Smooth muscle cell (in vitro differentiated cells): ENCODE results near the gene OR52D1. TPM values are rescaled to one million over a fixed set of nuclear protein-coding genes. Genes with fewer than 3 reads are reported as not detected.

ENCODE experiments used
- DNase-seq: peaks from one replicate; lab custom pipeline; 2025; ENCODE audit not compliant: unreplicated experiment; lab: John Stamatoyannopoulos, UW
- H2AFZ ChIP-seq: fragments of 200-600 bp; sonication (generic); 2 replicates; pipeline ENCODE4 v1.6.0; 2016; ENCODE audit warnings: antibody characterized with exemption, low read depth, mild to moderate bottlenecking
- H3F3A ChIP-seq: fragments of 200-600 bp; sonication (generic); 2 replicates; pipeline ENCODE4 v1.6.0; 2017; ENCODE audit warnings: antibody characterized with exemption, low read depth
- H3K27ac ChIP-seq: fragments of 200-600 bp; sonication (generic); 2 replicates; pipeline ENCODE4 v1.5.1; 2016; ENCODE audit warnings: low read depth, mild to moderate bottlenecking
- H3K27me3 ChIP-seq: fragments of 200-600 bp; sonication (generic); 2 replicates; pipeline ENCODE4 v1.6.1; 2016; ENCODE audit warnings: low read depth, mild to moderate bottlenecking
- H3K36me3 ChIP-seq: fragments of 200-600 bp; sonication (generic); 2 replicates; pipeline ENCODE4 v1.5.1; 2016; ENCODE audit warnings: low read depth
- H3K4me1 ChIP-seq: fragments of 200-600 bp; sonication (generic); 2 replicates; pipeline ENCODE4 v1.5.1; 2016; ENCODE audit warnings: low read depth
- H3K4me2 ChIP-seq: fragments of 200-600 bp; sonication (generic); 2 replicates; pipeline ENCODE4 v1.6.0; 2016; ENCODE audit warnings: mild to moderate bottlenecking
- H3K4me3 ChIP-seq: fragments of 200-600 bp; sonication (generic); 2 replicates; pipeline ENCODE4 v1.5.1; 2016; ENCODE audit warnings: mild to moderate bottlenecking
- H3K79me2 ChIP-seq: fragments of 200-600 bp; sonication (generic); 2 replicates; pipeline ENCODE4 v1.6.0; 2016; ENCODE audit warnings: low read depth, mild to moderate bottlenecking
- H3K9ac ChIP-seq: fragments of 200-600 bp; sonication (generic); 2 replicates; pipeline ENCODE4 v1.6.0; 2016; ENCODE audit warnings: low read depth
- H3K9me3 ChIP-seq: fragments of 200-600 bp; sonication (generic); replicated peaks from 2 replicates; pipeline ENCODE4 v1.5.1; 2016; ENCODE audit warnings: low read depth
- H4K20me1 ChIP-seq: fragments of 200-600 bp; sonication (generic); 2 replicates; pipeline ENCODE4 v1.6.0; 2016; ENCODE audit warnings: low read depth
- CTCF ChIP-seq: fragments of 200-600 bp; sonication (generic); IDR thresholded peaks from 2 replicates; pipeline ENCODE4 v1.5.1; 2017; ENCODE audit warnings: borderline replicate concordance, mild to moderate bottlenecking, antibody characterized with exemption; ENCODE audit not compliant: insufficient read depth, poor library complexity, severe bottlenecking
- WGBS: methylation state at CpG from one replicate; pipeline ENCODE4 v1.1.7; 2016; ENCODE audit warnings: low lambda C conversion rate; 5-methylcytosine and 5-hydroxymethylcytosine counted together
- polyA plus RNA-seq: library from polyadenylated mRNA; unstranded; fragments of >200 nt; fragmentation: Nextera tagmentation; extraction: Ambion mirVana; gene quantifications from 2 replicates; pipeline ENCODE4 v1.2.1, GENCODE V29; 2016
- total RNA-seq: library from RNA; depleted of rRNA; stranded (reverse); fragments of >200 nt; gene quantifications from 2 replicates; pipeline ENCODE4 v1.2.3, GENCODE V29; 2014

Gene OR52D1
- total and polyA plus RNA-seq, 2 experiments from 2014 or later: not detected

GRCh38 chr11:5449432-5449831 is 39.1 kb upstream of the OR52D1 start:
- Histone ChIP-seq H3K36me3 (no peaks in the 10 kb centered on the region), H3K27ac (no peak overlapping the region), H3K4me2 (no peak overlapping the region), H3K79me2 (no peaks in the 10 kb centered on the region), H3F3A (no peaks in the 10 kb centered on the region), H4K20me1 (no peaks in the 10 kb centered on the region), H3K9ac (no peak overlapping the region), H3K27me3 (no peaks in the 10 kb centered on the region), H3K4me3 (no peak overlapping the region), H3K9me3 (no peaks in the 10 kb centered on the region), H2AFZ (no peak overlapping the region), H3K4me1 (no peaks in the 10 kb centered on the region)
- no peak for DNase-seq
- WGBS: 83% methylated on average over 4 of the region's 4 CpGs
- no peak for TF ChIP-seq CTCF

- Histone ChIP-seq H3K79me2 (no peaks in the 10 kb centered on the region), H3K9ac (no peak overlapping the region), H3K4me1 (no peaks in the 10 kb centered on the region), H4K20me1 (no peaks in the 10 kb centered on the region), H3K27ac (no peak overlapping the region), H3K4me3 (no peak overlapping the region), H3K4me2 (no peak overlapping the region), H3F3A (no peaks in the 10 kb centered on the region), H3K27me3 (no peaks in the 10 kb centered on the region), H3K36me3 (no peaks in the 10 kb centered on the region), H3K9me3 (no peaks in the 10 kb centered on the region), H2AFZ (no peak overlapping the region)
- 96% methylated on average over 14 of the region's 14 CpGs for WGBS
- no peak for DNase-seq
- no peak for TF ChIP-seq CTCF
These were observed 27.4 kb upstream of the OR52D1 start for GRCh38 chr11:5460983-5461621.

GRCh38 chr11:5467527-5467926 is 21.0 kb upstream of the OR52D1 start:
- H3K4me1 ChIP-seq: no peaks in the 10 kb centered on the region
- no peaks in the 10 kb centered on the region for H3K36me3 ChIP-seq
- no peak overlapping the region for H3K9ac ChIP-seq
- no peaks in the 10 kb centered on the region for H4K20me1 ChIP-seq
- H3K4me3 ChIP-seq: no peak overlapping the region
- no peaks in the 10 kb centered on the region for H3K79me2 ChIP-seq
- H3K4me2 ChIP-seq: no peak overlapping the region
- no peaks in the 10 kb centered on the region for H3F3A ChIP-seq
- DNase-seq: no peak
- no peaks in the 10 kb centered on the region for H3K27me3 ChIP-seq
- no peak overlapping the region for H2AFZ ChIP-seq
- no peak overlapping the region for H3K27ac ChIP-seq
- no peaks in the 10 kb centered on the region for H3K9me3 ChIP-seq
- TF ChIP-seq CTCF: no peak
- 84% methylated on average over 2 of the region's 2 CpGs for WGBS

GRCh38 chr11:5473921-5474320 is 14.6 kb upstream of the OR52D1 start:
- TF ChIP-seq CTCF: no peak
- H3F3A ChIP-seq: no peaks in the 10 kb centered on the region
- no peak overlapping the region for H3K4me2 ChIP-seq
- no peak overlapping the region for H3K4me3 ChIP-seq
- H2AFZ ChIP-seq: no peak overlapping the region
- H3K4me1 ChIP-seq: no peaks in the 10 kb centered on the region
- DNase-seq: no peak
- H3K27ac ChIP-seq: no peak overlapping the region
- H3K79me2 ChIP-seq: no peaks in the 10 kb centered on the region
- no peaks in the 10 kb centered on the region for H3K27me3 ChIP-seq
- H4K20me1 ChIP-seq: no peaks in the 10 kb centered on the region
- H3K9me3 ChIP-seq: no peaks in the 10 kb centered on the region
- no peaks in the 10 kb centered on the region for H3K36me3 ChIP-seq
- no peak overlapping the region for H3K9ac ChIP-seq
